ENCODE measurements around the gene HSF2BP.

Gene HSF2BP

GRCh38 chr21:43691801-43692200 is 32.5 kb upstream of the HSF2BP start:
- no peak for DNase-seq (ENCODE audit: extremely low read depth, low read depth)
- TF ChIP-seq, protein P1, sequence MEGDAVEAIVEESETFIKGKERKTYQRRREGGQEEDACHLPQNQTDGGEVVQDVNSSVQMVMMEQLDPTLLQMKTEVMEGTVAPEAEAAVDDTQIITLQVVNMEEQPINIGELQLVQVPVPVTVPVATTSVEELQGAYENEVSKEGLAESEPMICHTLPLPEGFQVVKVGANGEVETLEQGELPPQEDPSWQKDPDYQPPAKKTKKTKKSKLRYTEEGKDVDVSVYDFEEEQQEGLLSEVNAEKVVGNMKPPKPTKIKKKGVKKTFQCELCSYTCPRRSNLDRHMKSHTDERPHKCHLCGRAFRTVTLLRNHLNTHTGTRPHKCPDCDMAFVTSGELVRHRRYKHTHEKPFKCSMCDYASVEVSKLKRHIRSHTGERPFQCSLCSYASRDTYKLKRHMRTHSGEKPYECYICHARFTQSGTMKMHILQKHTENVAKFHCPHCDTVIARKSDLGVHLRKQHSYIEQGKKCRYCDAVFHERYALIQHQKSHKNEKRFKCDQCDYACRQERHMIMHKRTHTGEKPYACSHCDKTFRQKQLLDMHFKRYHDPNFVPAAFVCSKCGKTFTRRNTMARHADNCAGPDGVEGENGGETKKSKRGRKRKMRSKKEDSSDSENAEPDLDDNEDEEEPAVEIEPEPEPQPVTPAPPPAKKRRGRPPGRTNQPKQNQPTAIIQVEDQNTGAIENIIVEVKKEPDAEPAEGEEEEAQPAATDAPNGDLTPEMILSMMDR (IDR thresholded peaks at IDR 0.05; ENCODE audit: low read depth, low read length, missing control alignments), result no peak
- no peak overlapping the region for H3K4me3 ChIP-seq (replicated peaks; ENCODE audit: low read depth, low read length)

DNA sequence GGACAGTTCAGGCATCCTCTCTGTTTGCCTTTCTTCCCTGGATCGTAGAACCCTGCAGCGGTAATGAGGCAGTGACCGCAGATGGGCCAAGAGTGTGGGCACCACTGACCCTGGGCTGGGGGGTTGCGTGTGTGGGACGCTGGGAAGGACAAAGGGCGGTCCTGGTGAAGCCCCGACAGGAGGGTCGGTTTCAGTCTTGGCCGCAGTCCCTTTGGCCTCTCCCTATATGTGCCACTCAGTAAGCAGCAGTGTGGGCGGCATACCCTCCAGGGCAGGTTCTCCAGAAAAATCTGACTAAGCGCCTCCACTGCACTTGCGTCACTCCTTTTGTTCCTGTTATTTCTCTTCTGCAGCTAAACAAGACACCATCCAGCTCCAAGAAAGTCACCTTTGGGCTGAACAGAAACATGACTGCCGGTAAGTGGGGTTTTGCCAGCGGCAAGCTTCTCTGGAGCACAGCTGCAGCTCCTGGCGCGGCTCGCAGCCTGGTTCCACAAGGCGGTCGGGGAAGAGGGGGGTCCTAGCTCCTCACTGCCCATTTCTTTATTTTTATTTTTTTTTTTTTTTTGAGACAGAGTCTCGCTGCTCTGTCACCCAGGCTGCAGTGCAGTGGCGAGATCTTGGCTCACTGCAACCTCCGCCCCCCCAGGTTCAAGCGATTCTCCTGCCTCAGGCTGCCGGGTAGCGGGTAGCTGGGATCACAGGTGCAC is 32.0 kb upstream of the HSF2BP start:
- TF ChIP-seq, protein P1 (IDR thresholded peaks at IDR 0.05; ENCODE audit: low read depth, low read length, missing control alignments), result no peak
- H3K4me3 ChIP-seq (replicated peaks; ENCODE audit: low read depth, low read length), result no peak overlapping the region
- no peak for DNase-seq (ENCODE audit: extremely low read depth, low read depth)

DNA sequence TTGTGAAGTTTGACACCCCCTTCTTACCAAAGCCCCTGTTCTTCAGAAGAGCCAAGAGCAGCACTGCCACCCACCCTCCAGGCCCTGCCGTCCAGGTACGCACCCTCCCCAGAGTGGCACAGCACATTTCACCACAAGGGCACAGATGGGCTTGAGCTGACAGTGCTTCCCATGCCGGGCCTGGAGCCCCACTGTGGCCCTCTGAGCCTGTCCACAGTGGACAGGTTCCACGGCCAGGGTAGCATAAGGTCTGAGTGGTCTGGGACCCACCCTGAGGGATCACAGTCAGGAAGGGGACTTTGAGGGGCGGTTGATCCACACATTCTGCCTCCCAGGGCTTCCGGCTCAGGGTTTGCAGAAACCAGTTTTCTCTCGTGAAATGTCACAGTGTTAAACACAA is 31.1 kb upstream of the HSF2BP start:
- TF ChIP-seq, protein P1 (IDR thresholded peaks at IDR 0.05; ENCODE audit: low read depth, low read length, missing control alignments), result no peak
- no peak for DNase-seq (ENCODE audit: extremely low read depth, low read depth)
- H3K4me3 ChIP-seq (replicated peaks; ENCODE audit: low read depth, low read length), result no peak overlapping the region

DNA sequence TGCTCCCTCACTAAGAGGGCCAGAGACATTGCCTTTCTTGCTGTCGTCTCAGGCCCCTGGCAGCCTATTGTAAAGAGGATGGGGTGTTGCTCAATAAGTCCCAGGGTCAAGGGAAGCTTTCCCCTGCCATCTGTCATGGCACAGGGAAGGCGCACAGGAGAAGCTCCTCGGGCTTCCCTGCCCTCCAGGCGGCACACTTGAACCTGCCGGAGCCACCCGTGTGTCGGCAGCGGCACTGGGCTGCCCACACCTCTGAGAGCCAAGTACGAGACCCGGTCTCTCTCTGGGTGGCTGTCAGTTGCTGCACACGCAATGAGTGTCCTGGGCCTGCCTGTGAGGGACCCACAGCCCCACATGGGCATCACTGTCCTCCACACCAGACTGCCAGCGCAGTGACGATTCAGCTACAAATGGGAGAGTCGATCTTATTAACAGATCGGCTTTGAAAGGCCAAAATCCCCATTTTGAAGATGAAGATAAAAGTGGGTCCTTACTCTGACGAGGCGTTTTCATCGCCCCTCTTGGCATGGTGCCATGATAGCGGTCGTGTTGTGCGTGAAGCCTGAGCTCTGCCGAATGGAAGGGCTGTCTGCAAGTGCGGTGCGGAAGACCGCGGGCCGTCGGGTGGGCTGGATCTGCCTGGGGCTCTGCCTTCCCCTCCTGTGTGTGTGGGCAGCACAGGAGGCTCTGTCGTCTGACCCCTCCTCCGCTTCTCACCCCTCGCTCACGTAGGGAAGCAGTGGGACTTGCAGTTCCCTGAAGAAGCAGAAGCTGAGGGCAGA is 30.5 kb upstream of the HSF2BP start:
- no peak overlapping the region for H3K4me3 ChIP-seq (replicated peaks; ENCODE audit: low read depth, low read length)
- TF ChIP-seq, protein P1 (IDR thresholded peaks at IDR 0.05; ENCODE audit: low read depth, low read length, missing control alignments), result no peak
- no peak for DNase-seq (ENCODE audit: extremely low read depth, low read depth)

DNA sequence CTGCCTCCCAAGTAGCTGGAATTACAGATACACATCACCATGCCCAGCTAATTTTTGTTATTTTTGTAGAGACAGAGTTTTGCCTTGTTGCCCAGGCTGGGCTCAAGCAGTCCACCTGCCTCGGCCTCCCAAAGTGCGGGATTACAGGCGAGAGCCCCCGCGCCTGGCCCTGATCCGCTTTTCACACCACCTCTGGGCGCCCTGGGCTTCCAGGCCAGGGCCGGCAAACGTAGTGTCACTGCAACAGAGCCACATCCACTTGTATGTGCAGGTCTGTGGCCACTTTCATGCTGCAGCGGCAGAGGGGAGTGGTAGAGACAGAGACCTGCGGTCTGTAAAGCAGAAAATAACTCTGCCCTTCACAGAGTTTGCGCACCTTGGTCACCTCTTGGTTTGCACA is 29.6 kb upstream of the HSF2BP start:
- no peak for DNase-seq (ENCODE audit: extremely low read depth, low read depth)
- H3K4me3 ChIP-seq (replicated peaks; ENCODE audit: low read depth, low read length), result no peak overlapping the region
- TF ChIP-seq, protein P1 (IDR thresholded peaks at IDR 0.05; ENCODE audit: low read depth, low read length, missing control alignments), result no peak

DNA sequence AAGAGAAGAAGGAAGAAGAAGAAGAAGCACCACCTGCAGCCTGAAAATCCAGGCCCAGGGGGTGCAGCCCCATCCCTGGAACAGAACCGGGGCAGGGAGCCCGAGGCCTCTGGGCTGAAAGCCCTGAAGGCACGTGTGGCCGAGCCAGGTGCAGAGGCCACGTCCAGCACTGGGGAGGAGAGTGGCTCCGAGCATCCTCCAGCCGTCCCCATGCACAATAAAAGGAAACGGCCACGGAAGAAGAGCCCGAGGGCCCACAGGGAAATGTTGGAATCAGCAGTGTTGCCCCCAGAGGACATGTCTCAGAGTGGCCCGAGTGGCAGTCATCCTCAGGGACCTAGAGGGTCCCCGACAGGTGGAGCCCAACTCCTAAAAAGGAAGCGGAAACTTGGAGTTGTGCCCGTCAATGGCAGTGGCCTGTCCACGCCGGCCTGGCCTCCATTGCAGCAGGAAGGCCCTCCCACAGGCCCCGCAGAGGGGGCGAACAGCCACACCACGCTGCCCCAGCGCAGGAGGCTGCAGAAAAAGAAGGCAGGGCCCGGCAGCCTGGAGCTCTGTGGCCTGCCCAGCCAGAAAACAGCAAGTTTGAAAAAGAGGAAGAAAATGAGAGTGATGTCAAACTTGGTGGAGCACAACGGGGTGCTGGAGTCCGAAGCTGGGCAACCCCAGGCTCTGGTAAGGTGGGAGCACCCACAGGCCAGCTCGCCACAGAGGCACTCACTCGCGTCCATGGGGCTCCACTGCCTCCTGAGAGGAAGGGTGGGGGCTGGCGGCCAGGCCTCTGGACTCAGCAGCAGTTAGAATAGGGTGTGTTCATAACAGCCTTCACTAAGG is 28.5 kb upstream of the HSF2BP start:
- no peak for DNase-seq (ENCODE audit: extremely low read depth, low read depth)
- TF ChIP-seq, protein P1 (IDR thresholded peaks at IDR 0.05; ENCODE audit: low read depth, low read length, missing control alignments), result no peak
- no peak overlapping the region for H3K4me3 ChIP-seq (replicated peaks; ENCODE audit: low read depth, low read length)

Measured in HFF-Myc (cell line).